ENCODE results near the gene DRGX.

Gene DRGX

GRCh38 chr10:49333192-49333591, 62.7 kb downstream of the DRGX start:
- no peak for DNase-seq

- DNase-seq: no peak
These were observed 63.1 kb downstream of the DRGX start for GRCh38 chr10:49332768-49333167.

GRCh38 chr10:49332333-49332732, 63.6 kb downstream of the DRGX start:
- DNase-seq: no peak

- no peak for DNase-seq
These were observed 64.5 kb downstream of the DRGX start for GRCh38 chr10:49331431-49331830.

GRCh38 chr10:49330127-49330665, 65.7 kb downstream of the DRGX start:
- DNase-seq: no peak

GRCh38 chr10:49329146-49329505, 66.8 kb downstream of the DRGX start:
- no peak for DNase-seq

- no peak for DNase-seq
These were observed 67.3 kb downstream of the DRGX start for GRCh38 chr10:49328401-49329145.

GRCh38 chr10:49327036-49327813, 68.7 kb downstream of the DRGX start:
- no peak for DNase-seq

- no peak for DNase-seq
These were observed 69.7 kb downstream of the DRGX start for GRCh38 chr10:49325916-49326783.

- DNase-seq: no peak
These were observed 70.6 kb downstream of the DRGX start for GRCh38 chr10:49325131-49325915.

- DNase-seq: no peak
These were observed 71.2 kb downstream of the DRGX start for GRCh38 chr10:49324711-49325110.

GRCh38 chr10:49323896-49324270, 72.0 kb downstream of the DRGX start:
- DNase-seq: no peak

GRCh38 chr10:49323171-49323895, 72.6 kb downstream of the DRGX start:
- DNase-seq: no peak

- DNase-seq: no peak
These were observed 73.3 kb downstream of the DRGX start for GRCh38 chr10:49322371-49323170.

- DNase-seq: no peak
These were observed 74.9 kb downstream of the DRGX start for GRCh38 chr10:49321021-49321420.

- no peak for DNase-seq
These were observed 75.7 kb downstream of the DRGX start for GRCh38 chr10:49320191-49320590.

GRCh38 chr10:49319206-49319605, 76.7 kb downstream of the DRGX start:
- DNase-seq: no peak

- DNase-seq: peak; percentile 6
These were observed 77.1 kb downstream of the DRGX start for GRCh38 chr10:49318755-49319154.

GRCh38 chr10:49318028-49318427, 77.9 kb downstream of the DRGX start:
- no peak for DNase-seq

- DNase-seq: peak; percentile 4
These were observed 81.1 kb downstream of the DRGX start for GRCh38 chr10:49314806-49315205.
